Muscle layer of colon (tissue), 2 donors: ENCODE results near the gene ASAP2.

ENCODE experiments used
- H3K27ac ChIP-seq: one replicate; pipeline ENCODE4 v1.7.0; 2013; ENCODE audit warnings: low read depth, mild to moderate bottlenecking, low read length, moderate library complexity
- H3K27me3 ChIP-seq, 2 donors: one replicate each; pipeline ENCODE4 v1.7.0; 2013; ENCODE audit warnings: low read length in 2 of 2, mild to moderate bottlenecking in 2 of 2; ENCODE audit not compliant: insufficient read depth in 2 of 2, control insufficient read depth in 1 of 2
- H3K36me3 ChIP-seq: one replicate; pipeline ENCODE4 v1.7.0; 2013; ENCODE audit warnings: mild to moderate bottlenecking, low read length; ENCODE audit not compliant: insufficient read depth
- H3K4me1 ChIP-seq: one replicate; pipeline ENCODE4 v1.7.0; 2013; ENCODE audit warnings: mild to moderate bottlenecking, low read length; ENCODE audit not compliant: insufficient read depth
- H3K4me3 ChIP-seq, 2 donors: one replicate each; pipeline ENCODE4 v1.7.0; 2013; ENCODE audit warnings: low read length in 2 of 2, low read depth in 1 of 2, mild to moderate bottlenecking in 1 of 2, moderate library complexity in 1 of 2
- H3K9ac ChIP-seq: one replicate; pipeline ENCODE4 v1.7.0; 2013; ENCODE audit warnings: low read length
- H3K9me3 ChIP-seq: one replicate; pipeline ENCODE4 v1.7.0; 2013; ENCODE audit warnings: mild to moderate bottlenecking, low read length
- donor health status: abdominal sarcoma.
- donor health status: Adenocarcinoma of cecum.

ASAP2 gene

GRCh38 chr2:9250091-9250490 is 43.5 kb downstream of the ASAP2 start:
- H3K36me3 ChIP-seq: no peaks in the 10 kb centered on the region
- H3K27me3 ChIP-seq: no peaks in the 10 kb centered on the region
- H3K27ac ChIP-seq: no peak overlapping the region
- H3K4me3 ChIP-seq: no peak overlapping the region
- H3K4me1 ChIP-seq: peaks cover 50% of the 10 kb centered on the region
- no peaks in the 10 kb centered on the region for H3K9me3 ChIP-seq
- H3K9ac ChIP-seq: no peak overlapping the region

GRCh38 chr2:9250498-9251153 is 44.0 kb downstream of the ASAP2 start:
- H3K27ac ChIP-seq: no peak overlapping the region
- H3K4me1 ChIP-seq: peaks cover 50% of the 10 kb centered on the region

GRCh38 chr2:9251154-9252001 is 44.8 kb downstream of the ASAP2 start:
- Histone ChIP-seq H3K27ac (no peak overlapping the region), H3K27me3 (no peaks in the 10 kb centered on the region), H3K9ac (peak overlapping the region; percentile 9), H3K4me3 (no peak overlapping the region), H3K9me3 (no peaks in the 10 kb centered on the region), H3K36me3 (no peaks in the 10 kb centered on the region), H3K4me1 (peaks cover 55% of the 10 kb centered on the region)

More at GRCh38 chr2:9250498-9251153, 44.0 kb downstream of the ASAP2 start:
- Histone ChIP-seq H3K9me3 (no peaks in the 10 kb centered on the region), H3K4me3 (no peak overlapping the region), H3K36me3 (no peaks in the 10 kb centered on the region), H3K9ac (no peak overlapping the region), H3K27me3 (no peaks in the 10 kb centered on the region)

GRCh38 chr2:9252002-9252357 is 45.4 kb downstream of the ASAP2 start:
- Histone ChIP-seq H3K9ac (no peak overlapping the region), H3K4me1 (peaks cover 56% of the 10 kb centered on the region), H3K9me3 (no peaks in the 10 kb centered on the region), H3K27ac (no peak overlapping the region), H3K36me3 (no peaks in the 10 kb centered on the region), H3K4me3 (no peak overlapping the region), H3K27me3 (no peaks in the 10 kb centered on the region)

- Histone ChIP-seq H3K4me1 (peaks cover 57% of the 10 kb centered on the region), H3K9me3 (no peaks in the 10 kb centered on the region), H3K4me3 (no peak overlapping the region), H3K27me3 (no peaks in the 10 kb centered on the region), H3K9ac (no peak overlapping the region), H3K36me3 (no peaks in the 10 kb centered on the region), H3K27ac (no peak overlapping the region)
These were observed 48.8 kb downstream of the ASAP2 start for GRCh38 chr2:9255416-9255815.

GRCh38 chr2:9256147-9256546 is 49.5 kb downstream of the ASAP2 start:
- H3K9ac ChIP-seq: no peak overlapping the region
- no peaks in the 10 kb centered on the region for H3K9me3 ChIP-seq
- no peak overlapping the region for H3K27ac ChIP-seq
- H3K4me1 ChIP-seq: peaks cover 58% of the 10 kb centered on the region
- no peak overlapping the region for H3K4me3 ChIP-seq
- no peaks in the 10 kb centered on the region for H3K27me3 ChIP-seq
- no peaks in the 10 kb centered on the region for H3K36me3 ChIP-seq

GRCh38 chr2:9256570-9257043 is 50.0 kb downstream of the ASAP2 start:
- Histone ChIP-seq H3K4me3 (no peak overlapping the region), H3K9me3 (no peaks in the 10 kb centered on the region), H3K27ac (no peak overlapping the region), H3K36me3 (no peaks in the 10 kb centered on the region), H3K4me1 (peaks cover 58% of the 10 kb centered on the region), H3K9ac (no peak overlapping the region), H3K27me3 (no peaks in the 10 kb centered on the region)

- Histone ChIP-seq H3K27me3 (no peaks in the 10 kb centered on the region), H3K4me1 (peaks cover 72% of the 10 kb centered on the region), H3K4me3 (peak overlapping the region in 1 of 2 donors; percentile 27), H3K36me3 (no peaks in the 10 kb centered on the region), H3K9ac (no peak overlapping the region), H3K27ac (peak overlapping the region; percentile 77), H3K9me3 (no peaks in the 10 kb centered on the region)
These were observed 51.9 kb downstream of the ASAP2 start for GRCh38 chr2:9258501-9258900.

GRCh38 chr2:9258953-9259399 is 52.4 kb downstream of the ASAP2 start:
- Histone ChIP-seq H3K27me3 (no peaks in the 10 kb centered on the region), H3K27ac (peak overlapping the region; percentile 77), H3K4me3 (peak overlapping the region; percentile 21 to 27), H3K4me1 (peaks cover 76% of the 10 kb centered on the region), H3K36me3 (no peaks in the 10 kb centered on the region), H3K9ac (no peak overlapping the region), H3K9me3 (no peaks in the 10 kb centered on the region)

GRCh38 chr2:9260464-9260918 is 53.9 kb downstream of the ASAP2 start:
- no peak overlapping the region for H3K4me3 ChIP-seq
- no peaks in the 10 kb centered on the region for H3K27me3 ChIP-seq
- H3K9ac ChIP-seq: no peak overlapping the region
- H3K4me1 ChIP-seq: peaks cover 76% of the 10 kb centered on the region
- no peaks in the 10 kb centered on the region for H3K9me3 ChIP-seq
- H3K27ac ChIP-seq: peak overlapping the region; percentile 77
- no peaks in the 10 kb centered on the region for H3K36me3 ChIP-seq

GRCh38 chr2:9261231-9261883 is 54.7 kb downstream of the ASAP2 start:
- Histone ChIP-seq H3K36me3 (no peaks in the 10 kb centered on the region), H3K9me3 (no peaks in the 10 kb centered on the region), H3K4me1 (peaks cover 71% of the 10 kb centered on the region), H3K27ac (peak overlapping the region; percentile 77), H3K4me3 (peak overlapping the region in 1 of 2 donors; percentile 15), H3K27me3 (no peaks in the 10 kb centered on the region), H3K9ac (peak overlapping the region; percentile 8)
